GM23338 (cell line): Measurements from ENCODE around the gene DNAH8.

Source experiments
- CREB1 ChIP-seq: fragments of 250-450 bp; sonication (Bioruptor Pico); IDR thresholded peaks from 2 replicates; pipeline ENCODE4 v1.5.0; 2020; ENCODE audit warnings: low read depth, mild to moderate bottlenecking, moderate library complexity
- EZH2 ChIP-seq: fragments of 200-600 bp; sonication (generic); IDR thresholded peaks from one replicate; pipeline ENCODE4 v1.8.0; 2017; ENCODE audit warnings: antibody characterized with exemption, mild to moderate bottlenecking, low read depth; ENCODE audit not compliant: unreplicated experiment
- EZH2phosphoT487 ChIP-seq: fragments of 200-600 bp; sonication (generic); IDR thresholded peaks from one replicate; pipeline ENCODE4 v1.8.1; 2018; ENCODE audit warnings: antibody characterized with exemption; ENCODE audit not compliant: unreplicated experiment
- JUNB ChIP-seq: IDR thresholded peaks from one replicate; pipeline ENCODE4 v1.6.1; 2016; ENCODE audit warnings: antibody characterized with exemption; ENCODE audit not compliant: unreplicated experiment
- POLR2AphosphoS5 ChIP-seq: IDR thresholded peaks from 2 replicates; pipeline ENCODE4 v1.6.1; 2016; ENCODE audit warnings: antibody characterized with exemption, low read depth
- ZNF114 ChIP-seq: fragments of 250-450 bp; sonication (Bioruptor Pico); IDR thresholded peaks from 2 replicates; pipeline ENCODE4 v1.5.0; 2020; ENCODE audit warnings: mild to moderate bottlenecking, moderate library complexity
- ZNF331 ChIP-seq: fragments of 250-450 bp; sonication (Bioruptor Pico); IDR thresholded peaks from 2 replicates; pipeline ENCODE4 v1.5.0; 2020; ENCODE audit warnings: low read depth, mild to moderate bottlenecking, moderate library complexity
- TF ChIP-seq, protein P1 (sequence below), 2 experiments: fragments of 200-600 bp in 1 of 2; sonication (generic) in 1 of 2; conservative IDR thresholded peaks; 2 replicates each; pipeline versions ENCODE4 v1.5.1 to v1.6.1; 2016 to 2017; ENCODE audit warnings: antibody characterized with exemption in 2 of 2, low read depth in 2 of 2, mild to moderate bottlenecking in 2 of 2, moderate library complexity in 1 of 2
- TF ChIP-seq, protein P2 (sequence below): IDR thresholded peaks from one replicate; pipeline ENCODE4 v1.6.1; 2018; ENCODE audit warnings: antibody characterized with exemption; ENCODE audit not compliant: unreplicated experiment

DNA sequence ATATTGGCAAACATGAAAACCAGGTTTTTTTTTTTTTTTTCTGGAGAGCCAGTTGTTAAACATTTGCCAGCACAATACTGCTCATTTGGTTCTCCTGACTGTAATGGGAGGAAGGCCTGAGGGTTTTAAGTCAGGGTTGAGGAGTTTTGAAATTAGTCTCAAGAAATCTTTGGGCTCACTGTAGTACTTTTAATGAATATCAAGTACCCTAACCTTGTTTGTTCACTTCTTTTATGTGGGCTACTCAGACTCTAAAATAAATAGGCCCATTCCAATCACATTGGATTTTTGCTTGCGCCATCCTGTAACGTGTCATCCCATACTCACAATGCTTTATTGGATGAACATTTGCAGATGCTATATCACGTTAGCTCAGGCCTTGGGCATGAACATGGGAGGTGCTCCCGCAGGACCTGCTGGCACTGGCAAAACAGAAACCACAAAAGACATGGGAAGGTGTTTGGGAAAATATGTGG lies 146.9 kb downstream of the DNAH8 start:
- TF ChIP-seq, protein P1, sequence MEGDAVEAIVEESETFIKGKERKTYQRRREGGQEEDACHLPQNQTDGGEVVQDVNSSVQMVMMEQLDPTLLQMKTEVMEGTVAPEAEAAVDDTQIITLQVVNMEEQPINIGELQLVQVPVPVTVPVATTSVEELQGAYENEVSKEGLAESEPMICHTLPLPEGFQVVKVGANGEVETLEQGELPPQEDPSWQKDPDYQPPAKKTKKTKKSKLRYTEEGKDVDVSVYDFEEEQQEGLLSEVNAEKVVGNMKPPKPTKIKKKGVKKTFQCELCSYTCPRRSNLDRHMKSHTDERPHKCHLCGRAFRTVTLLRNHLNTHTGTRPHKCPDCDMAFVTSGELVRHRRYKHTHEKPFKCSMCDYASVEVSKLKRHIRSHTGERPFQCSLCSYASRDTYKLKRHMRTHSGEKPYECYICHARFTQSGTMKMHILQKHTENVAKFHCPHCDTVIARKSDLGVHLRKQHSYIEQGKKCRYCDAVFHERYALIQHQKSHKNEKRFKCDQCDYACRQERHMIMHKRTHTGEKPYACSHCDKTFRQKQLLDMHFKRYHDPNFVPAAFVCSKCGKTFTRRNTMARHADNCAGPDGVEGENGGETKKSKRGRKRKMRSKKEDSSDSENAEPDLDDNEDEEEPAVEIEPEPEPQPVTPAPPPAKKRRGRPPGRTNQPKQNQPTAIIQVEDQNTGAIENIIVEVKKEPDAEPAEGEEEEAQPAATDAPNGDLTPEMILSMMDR (conservative IDR thresholded peaks at IDR 0.05; ENCODE audit: low read depth in 2 of 2) = no peak
- no peak for TF ChIP-seq EZH2
- TF ChIP-seq, protein P2, sequence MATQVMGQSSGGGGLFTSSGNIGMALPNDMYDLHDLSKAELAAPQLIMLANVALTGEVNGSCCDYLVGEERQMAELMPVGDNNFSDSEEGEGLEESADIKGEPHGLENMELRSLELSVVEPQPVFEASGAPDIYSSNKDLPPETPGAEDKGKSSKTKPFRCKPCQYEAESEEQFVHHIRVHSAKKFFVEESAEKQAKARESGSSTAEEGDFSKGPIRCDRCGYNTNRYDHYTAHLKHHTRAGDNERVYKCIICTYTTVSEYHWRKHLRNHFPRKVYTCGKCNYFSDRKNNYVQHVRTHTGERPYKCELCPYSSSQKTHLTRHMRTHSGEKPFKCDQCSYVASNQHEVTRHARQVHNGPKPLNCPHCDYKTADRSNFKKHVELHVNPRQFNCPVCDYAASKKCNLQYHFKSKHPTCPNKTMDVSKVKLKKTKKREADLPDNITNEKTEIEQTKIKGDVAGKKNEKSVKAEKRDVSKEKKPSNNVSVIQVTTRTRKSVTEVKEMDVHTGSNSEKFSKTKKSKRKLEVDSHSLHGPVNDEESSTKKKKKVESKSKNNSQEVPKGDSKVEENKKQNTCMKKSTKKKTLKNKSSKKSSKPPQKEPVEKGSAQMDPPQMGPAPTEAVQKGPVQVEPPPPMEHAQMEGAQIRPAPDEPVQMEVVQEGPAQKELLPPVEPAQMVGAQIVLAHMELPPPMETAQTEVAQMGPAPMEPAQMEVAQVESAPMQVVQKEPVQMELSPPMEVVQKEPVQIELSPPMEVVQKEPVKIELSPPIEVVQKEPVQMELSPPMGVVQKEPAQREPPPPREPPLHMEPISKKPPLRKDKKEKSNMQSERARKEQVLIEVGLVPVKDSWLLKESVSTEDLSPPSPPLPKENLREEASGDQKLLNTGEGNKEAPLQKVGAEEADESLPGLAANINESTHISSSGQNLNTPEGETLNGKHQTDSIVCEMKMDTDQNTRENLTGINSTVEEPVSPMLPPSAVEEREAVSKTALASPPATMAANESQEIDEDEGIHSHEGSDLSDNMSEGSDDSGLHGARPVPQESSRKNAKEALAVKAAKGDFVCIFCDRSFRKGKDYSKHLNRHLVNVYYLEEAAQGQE = no peak
- TF ChIP-seq POLR2AphosphoS5 = no peak
- TF ChIP-seq EZH2phosphoT487 = no peak
- TF ChIP-seq ZNF331 (CRISPR knock-in tag) = no peak
- no peak for TF ChIP-seq ZNF114 (CRISPR knock-in tag)
- TF ChIP-seq CREB1 = no peak
- TF ChIP-seq JUNB = no peak
